Upper lobe of left lung (tissue), 6 donors: ENCODE measurements around the gene FOCAD. TPM values are rescaled to one million over a fixed set of nuclear protein-coding genes. Genes with fewer than 3 reads are reported as not detected.

Experiments
- ATAC-seq, 2 donors: fragments of 200-7000 bp; cut with Tn5 transposase; one replicate each; pipeline ENCODE4 v1.9.1; 2022; ENCODE audit warnings: mild to moderate bottlenecking in 2 of 2, moderate library complexity in 2 of 2; ENCODE audit not compliant: low FRiP score in 2 of 2
- DNase-seq, 2 donors: peaks; one replicate each; pipeline ENCODE4 v3.0.0-alpha.2; 2019 to 2020
- H3K27ac ChIP-seq, 4 donors: fragments of 200-600 bp; sonication (generic); one replicate each; pipeline ENCODE4 v1.5.1; 2016 to 2019
- H3K27me3 ChIP-seq, 4 donors: fragments of 200-600 bp; sonication (generic); one replicate each; pipeline ENCODE4 v1.5.1; 2017 to 2019
- H3K36me3 ChIP-seq, 4 donors: fragments of 200-600 bp; sonication (generic); one replicate each; pipeline ENCODE4 v1.5.1; 2016 to 2019
- H3K4me1 ChIP-seq, 4 donors: fragments of 200-600 bp; sonication (generic); one replicate each; pipeline ENCODE4 v1.5.1; 2018 to 2019
- H3K4me3 ChIP-seq, 4 donors: fragments of 200-600 bp; sonication (generic); one replicate each; pipeline ENCODE4 v1.5.1; 2017 to 2019; ENCODE audit warnings: mild to moderate bottlenecking in 2 of 4, moderate library complexity in 1 of 4
- H3K9me3 ChIP-seq, 4 donors: fragments of 200-600 bp; sonication (generic); one replicate each; pipeline ENCODE4 v1.5.1; 2018 to 2019
- CTCF ChIP-seq, 6 experiments: fragments of 450-650 bp in 4 of 6; fragments of 200-600 bp in 2 of 6; sonication (generic) in 2 of 6; IDR thresholded peaks; one replicate each; pipeline ENCODE4 v1.5.1; 2016 to 2019; ENCODE audit warnings: antibody characterized with exemption in 6 of 6
- EP300 ChIP-seq, 4 donors: sonication (generic); formaldehyde crosslinking; IDR thresholded peaks; one replicate each; pipeline ENCODE4 v1.5.1; 2017; ENCODE audit warnings: antibody characterized with exemption in 4 of 4, control low read depth in 2 of 4
- POLR2A ChIP-seq, 4 donors: fragments of 450-650 bp; IDR thresholded peaks; one replicate each; pipeline ENCODE4 v1.5.1; 2016 to 2017; ENCODE audit warnings: antibody characterized with exemption in 4 of 4, mild to moderate bottlenecking in 2 of 4
- POLR2AphosphoS5 ChIP-seq, 2 donors: sonication (generic); formaldehyde crosslinking; IDR thresholded peaks; one replicate each; pipeline ENCODE4 v1.5.1; 2017; ENCODE audit warnings: antibody characterized with exemption in 2 of 2
- WGBS, 2 donors: methylation state at CpG; one replicate each; pipeline ENCODE4 v1.1.5; 2017 to 2018; 5-methylcytosine and 5-hydroxymethylcytosine counted together
- total RNA-seq, 6 donors: library from RNA; depleted of rRNA in 4 of 6; stranded (reverse); fragments of >200 nt in 4 of 6; gene quantifications; one replicate each; pipeline versions ENCODE4 v1.1.0 to v1.2.1, GENCODE V29; 2016 to 2021
- donor health status: DM: no; HTN: no; CAD: no; lungs with moderate emphysema.
- donor health status: DM: no; HTN: yes; CAD: no; lungs with severe emphysema.

The FOCAD gene
- total RNA-seq, 6 donors from 2014 or later: 21.0 to 83.8 (median 28.3) TPM

DNA sequence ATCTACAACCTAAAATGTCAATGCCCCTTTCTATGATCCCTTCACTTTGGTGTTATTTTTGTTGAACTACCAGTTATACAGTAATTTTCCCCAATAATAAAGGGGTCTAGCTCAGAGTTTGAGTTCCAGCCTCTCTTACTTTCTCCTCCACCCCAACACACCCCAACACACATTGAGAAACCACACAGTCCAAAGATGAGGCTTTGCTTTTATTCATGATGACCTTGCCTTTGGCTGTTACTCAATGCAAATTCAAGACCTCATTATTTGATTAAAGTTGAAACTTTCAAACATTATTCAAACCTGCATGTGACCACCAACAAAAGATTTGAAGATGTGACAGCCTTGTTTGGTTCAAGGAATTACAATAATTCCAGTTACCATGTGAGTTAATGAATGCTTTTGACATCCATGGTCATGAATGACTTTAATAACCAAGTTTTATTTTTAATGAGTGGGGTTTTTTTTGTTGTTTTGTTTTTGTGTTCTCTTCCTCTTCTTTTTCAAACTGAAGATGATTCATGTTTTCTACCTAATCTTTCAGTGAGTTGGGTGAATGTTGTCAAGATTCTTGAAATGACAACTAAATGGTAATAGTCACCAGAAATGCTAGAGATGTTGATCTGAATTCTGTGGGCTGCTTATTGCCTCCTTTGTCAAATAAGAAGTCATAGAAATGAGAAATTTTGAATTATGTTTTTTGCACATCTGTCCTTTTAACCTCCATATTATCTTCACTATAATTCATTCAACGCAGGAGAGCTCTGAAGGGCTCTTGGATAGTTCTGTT lies 241.4 kb downstream of the FOCAD start:
- Histone ChIP-seq H3K9me3 (no peaks in the 10 kb centered on the region), H3K4me3 (no peak overlapping the region), H3K4me1 (no peaks in the 10 kb centered on the region), H3K36me3 (peaks cover 0 to 5% (median 0%) of the 10 kb centered on the region in 4 donors), H3K27me3 (no peaks in the 10 kb centered on the region), H3K27ac (no peak overlapping the region)
- ATAC-seq (no peak), DNase-seq (no peak)
- 100% methylated on average over 1 of the region's 1 CpG for WGBS, 2 donors
- TF ChIP-seq EP300 (IDR thresholded peaks at IDR 0.05) (no peak), POLR2A (IDR thresholded peaks at IDR 0.05) (no peak), CTCF (IDR thresholded peaks at IDR 0.05) (no peak), POLR2AphosphoS5 (IDR thresholded peaks at IDR 0.05) (no peak)

DNA sequence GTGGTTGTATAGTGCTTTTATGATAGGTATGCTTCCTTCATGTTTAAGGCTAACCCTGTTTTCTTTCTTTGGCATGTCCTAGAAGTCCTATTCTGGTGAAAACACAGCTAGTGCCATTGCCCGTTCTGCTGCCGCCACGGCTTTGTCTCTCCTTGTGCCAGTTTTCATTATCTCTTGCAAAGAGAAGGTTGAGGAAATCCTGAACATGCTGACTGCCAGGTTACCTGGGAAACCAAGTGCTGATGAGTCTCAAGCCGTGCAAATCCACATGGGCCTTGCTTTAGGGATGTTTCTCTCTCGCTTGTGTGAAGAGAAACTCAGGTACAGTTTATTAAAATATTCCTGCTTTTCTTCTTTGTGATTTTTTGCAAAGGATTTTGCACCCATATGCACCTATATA lies 245.2 kb downstream of the FOCAD start:
- Histone ChIP-seq H3K27me3 (no peaks in the 10 kb centered on the region), H3K9me3 (no peaks in the 10 kb centered on the region), H3K4me3 (no peak overlapping the region), H3K36me3 (peaks cover 0 to 15% (median 0%) of the 10 kb centered on the region in 4 donors), H3K4me1 (no peaks in the 10 kb centered on the region), H3K27ac (no peak overlapping the region)
- no peak for DNase-seq
- ATAC-seq: no peak
- WGBS, 2 donors: 68 to 69% methylated on average over 5 of the region's 5 CpGs
- TF ChIP-seq CTCF (IDR thresholded peaks at IDR 0.05) (no peak), EP300 (IDR thresholded peaks at IDR 0.05) (no peak), POLR2A (IDR thresholded peaks at IDR 0.05) (no peak), POLR2AphosphoS5 (IDR thresholded peaks at IDR 0.05) (no peak)

DNA sequence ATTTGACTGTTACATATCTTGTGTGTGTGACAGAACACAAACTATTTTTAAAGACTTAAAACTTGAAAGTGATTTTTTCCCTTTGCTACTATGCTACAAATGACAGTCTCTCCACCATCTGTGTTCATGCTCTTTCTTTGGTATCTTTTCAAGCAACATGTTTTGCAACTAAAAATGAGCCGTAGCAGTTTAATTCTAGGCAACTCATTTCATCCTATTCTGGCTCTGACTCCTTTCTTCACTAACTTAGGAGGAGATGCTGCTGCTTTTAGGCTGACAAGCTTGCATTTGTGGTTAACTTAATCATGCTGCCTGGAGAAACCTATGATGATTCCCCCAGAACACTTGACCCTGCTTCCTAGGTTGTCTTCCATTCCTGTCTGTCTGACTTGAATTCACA lies 246.8 kb downstream of the FOCAD start:
- Histone ChIP-seq H3K27ac (no peak overlapping the region), H3K9me3 (no peaks in the 10 kb centered on the region), H3K27me3 (no peaks in the 10 kb centered on the region), H3K4me1 (no peaks in the 10 kb centered on the region), H3K4me3 (no peak overlapping the region), H3K36me3 (peaks cover 0 to 15% (median 0%) of the 10 kb centered on the region in 4 donors)
- DNase-seq: no peak
- ATAC-seq: no peak
- 81 to 96% methylated on average over 1 of the region's 1 CpG for WGBS, 2 donors
- TF ChIP-seq POLR2A (IDR thresholded peaks at IDR 0.05): no peak
- no peak for TF ChIP-seq CTCF (IDR thresholded peaks at IDR 0.05)
- TF ChIP-seq EP300 (IDR thresholded peaks at IDR 0.05): no peak
- no peak for TF ChIP-seq POLR2AphosphoS5 (IDR thresholded peaks at IDR 0.05)

DNA sequence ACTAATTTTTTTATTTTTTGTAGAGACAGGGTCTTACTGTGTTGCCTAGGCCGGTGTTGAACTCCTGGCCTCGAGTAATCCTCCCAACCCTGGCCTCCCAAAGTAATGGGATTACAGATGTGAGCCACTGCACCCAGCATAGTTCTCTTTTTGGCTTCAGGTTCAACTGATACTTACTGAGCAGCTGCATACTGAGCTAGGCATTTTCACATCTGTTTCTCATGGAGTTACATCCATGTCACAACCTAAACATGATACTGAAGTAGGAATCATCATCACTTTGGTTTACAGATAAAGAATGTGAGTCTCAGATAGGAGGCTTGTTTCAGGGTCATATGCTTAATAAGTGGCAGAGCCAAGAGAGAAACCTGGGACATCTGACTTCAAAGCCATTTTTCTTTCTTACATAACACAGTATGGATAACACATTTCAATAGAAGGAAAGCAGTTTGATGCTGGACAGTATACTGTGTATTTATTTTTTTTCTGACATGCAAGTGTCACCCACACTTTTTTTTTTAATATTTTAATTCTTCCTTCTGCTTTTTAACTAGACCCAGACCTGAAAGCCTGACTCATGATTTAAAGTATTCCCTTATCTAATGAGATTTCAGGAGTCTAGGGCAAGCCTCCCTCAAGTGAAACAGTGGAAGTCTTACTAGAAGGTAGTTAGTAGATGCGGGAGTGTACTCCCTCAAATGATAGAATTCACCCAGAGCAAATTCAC lies 256.6 kb downstream of the FOCAD start:
- Histone ChIP-seq H3K4me3 (no peak overlapping the region), H3K27ac (no peak overlapping the region), H3K27me3 (no peaks in the 10 kb centered on the region), H3K4me1 (peaks cover 0 to 6% (median 2%) of the 10 kb centered on the region in 4 donors), H3K9me3 (no peaks in the 10 kb centered on the region), H3K36me3 (peaks cover 0 to 6% (median 0%) of the 10 kb centered on the region in 4 donors)
- DNase-seq: no peak
- no peak for ATAC-seq
- 65 to 69% methylated on average over 3 of the region's 3 CpGs for WGBS, 2 donors
- no peak for TF ChIP-seq CTCF (IDR thresholded peaks at IDR 0.05)
- no peak for TF ChIP-seq EP300 (IDR thresholded peaks at IDR 0.05)
- no peak for TF ChIP-seq POLR2A (IDR thresholded peaks at IDR 0.05)
- no peak for TF ChIP-seq POLR2AphosphoS5 (IDR thresholded peaks at IDR 0.05)
